Brain microvascular endothelial cell (primary cell): ENCODE measurements around the gene SPZ1.

Experiments used
- DNase-seq: peaks from one replicate; pipeline ENCODE4 v3.0.0-alpha.2; 2020
- H3K27ac ChIP-seq: fragments of 250-450 bp; sonication (Bioruptor Pico); 2 replicates; pipeline ENCODE4 v1.5.1; 2020; ENCODE audit warnings: mild to moderate bottlenecking, moderate library complexity
- H3K27me3 ChIP-seq: fragments of 250-450 bp; sonication (Bioruptor Pico); replicated peaks from 2 replicates; pipeline ENCODE4 v1.5.1; 2020; ENCODE audit warnings: mild to moderate bottlenecking
- H3K36me3 ChIP-seq: fragments of 250-450 bp; sonication (Bioruptor Pico); replicated peaks from 2 replicates; pipeline ENCODE4 v1.5.1; 2020; ENCODE audit warnings: mild to moderate bottlenecking
- H3K4me3 ChIP-seq: 2 replicates; pipeline ENCODE4 v1.5.1; 2011; ENCODE audit warnings: low read depth, mild to moderate bottlenecking, control low read depth, low read length, moderate library complexity
- in situ Hi-C: cut with HindIII; loops from 2 replicates; pipeline ENCODE4 v1.10.0; 2017; ENCODE audit warnings: low sequenced_read_pairs, low pct_ligation_motif_present
- TF ChIP-seq, protein P1 (sequence below): IDR thresholded peaks from 2 replicates; pipeline ENCODE4 v1.5.1; 2011; ENCODE audit warnings: low read depth, mild to moderate bottlenecking, moderate library complexity, low read length, control low read depth, inconsistent platforms; ENCODE audit errors: missing control alignments

The SPZ1 gene

DNA sequence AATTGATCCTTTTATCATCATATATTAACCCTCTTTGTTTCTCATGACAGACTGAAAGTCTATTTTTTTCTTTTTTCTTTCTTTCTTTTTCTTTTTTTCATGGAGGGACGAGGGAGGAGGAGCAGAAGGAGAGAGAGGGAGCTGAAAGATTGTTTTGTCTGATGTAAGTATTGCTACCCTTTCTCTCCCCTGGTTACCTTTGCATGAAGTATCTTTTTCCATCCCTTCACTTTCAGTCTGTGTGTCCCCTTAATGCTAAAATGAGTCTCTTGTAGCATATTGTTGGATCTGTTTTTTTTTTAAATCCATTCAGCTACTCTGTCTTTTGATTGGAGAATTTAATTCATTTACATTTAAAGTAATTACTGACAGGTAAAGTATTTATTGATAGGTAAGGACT is 36.4 kb upstream of the SPZ1 start:
- TF ChIP-seq, protein P1, sequence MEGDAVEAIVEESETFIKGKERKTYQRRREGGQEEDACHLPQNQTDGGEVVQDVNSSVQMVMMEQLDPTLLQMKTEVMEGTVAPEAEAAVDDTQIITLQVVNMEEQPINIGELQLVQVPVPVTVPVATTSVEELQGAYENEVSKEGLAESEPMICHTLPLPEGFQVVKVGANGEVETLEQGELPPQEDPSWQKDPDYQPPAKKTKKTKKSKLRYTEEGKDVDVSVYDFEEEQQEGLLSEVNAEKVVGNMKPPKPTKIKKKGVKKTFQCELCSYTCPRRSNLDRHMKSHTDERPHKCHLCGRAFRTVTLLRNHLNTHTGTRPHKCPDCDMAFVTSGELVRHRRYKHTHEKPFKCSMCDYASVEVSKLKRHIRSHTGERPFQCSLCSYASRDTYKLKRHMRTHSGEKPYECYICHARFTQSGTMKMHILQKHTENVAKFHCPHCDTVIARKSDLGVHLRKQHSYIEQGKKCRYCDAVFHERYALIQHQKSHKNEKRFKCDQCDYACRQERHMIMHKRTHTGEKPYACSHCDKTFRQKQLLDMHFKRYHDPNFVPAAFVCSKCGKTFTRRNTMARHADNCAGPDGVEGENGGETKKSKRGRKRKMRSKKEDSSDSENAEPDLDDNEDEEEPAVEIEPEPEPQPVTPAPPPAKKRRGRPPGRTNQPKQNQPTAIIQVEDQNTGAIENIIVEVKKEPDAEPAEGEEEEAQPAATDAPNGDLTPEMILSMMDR = no peak
- in situ Hi-C loops = no loop called here
- no peaks in the 10 kb centered on the region for H3K36me3 ChIP-seq
- no peak overlapping the region for H3K4me3 ChIP-seq
- DNase-seq = no peak
- H3K27me3 ChIP-seq = no peaks in the 10 kb centered on the region
- H3K27ac ChIP-seq = no peak overlapping the region

DNA sequence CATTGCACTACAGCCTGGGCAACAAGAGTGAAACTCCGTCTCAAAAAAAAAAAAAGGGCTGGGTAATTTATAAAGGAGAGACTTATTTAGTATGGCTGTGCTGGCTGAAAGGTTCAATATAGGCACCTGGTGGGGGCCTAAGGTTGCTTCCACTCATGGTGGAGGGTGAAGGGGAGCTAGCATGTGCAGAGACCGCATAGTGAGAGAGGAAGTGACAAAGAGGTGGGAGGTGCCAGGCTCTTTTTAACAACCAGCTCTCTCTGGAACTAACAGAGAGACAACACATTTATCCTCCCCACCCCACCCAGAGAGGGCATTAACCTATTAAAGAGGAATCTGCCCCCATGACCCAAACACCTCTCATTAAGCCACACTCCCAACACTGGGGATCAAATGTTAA is 35.1 kb upstream of the SPZ1 start:
- in situ Hi-C loops = no loop called here
- H3K27ac ChIP-seq = no peak overlapping the region
- H3K4me3 ChIP-seq = no peak overlapping the region
- H3K27me3 ChIP-seq = no peaks in the 10 kb centered on the region
- H3K36me3 ChIP-seq = no peaks in the 10 kb centered on the region
- TF ChIP-seq, protein P1 = no peak
- no peak for DNase-seq

DNA sequence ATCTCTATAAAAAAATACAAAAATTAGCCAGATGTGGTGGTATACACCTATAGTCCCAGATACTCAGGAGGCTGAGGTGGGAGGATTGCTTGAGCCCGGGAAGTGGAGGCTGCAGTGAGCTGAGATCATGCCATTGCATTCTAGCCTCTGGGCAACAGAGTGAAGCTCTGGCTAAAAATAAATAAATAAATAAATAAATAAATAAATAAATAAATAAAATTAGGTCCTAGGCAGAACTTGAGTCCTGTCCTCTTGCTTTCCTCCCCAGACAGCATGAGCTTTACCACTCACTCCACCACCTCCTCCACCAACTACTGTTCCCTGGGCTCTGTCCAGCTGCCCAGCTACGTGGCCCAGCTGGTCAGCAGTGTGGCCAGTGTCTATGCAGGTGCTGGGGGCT is 31.6 kb upstream of the SPZ1 start:
- no peaks in the 10 kb centered on the region for H3K36me3 ChIP-seq
- no peaks in the 10 kb centered on the region for H3K27me3 ChIP-seq
- no peak overlapping the region for H3K27ac ChIP-seq
- no peak for DNase-seq
- in situ Hi-C loops = no loop called here
- TF ChIP-seq, protein P1 = no peak
- no peak overlapping the region for H3K4me3 ChIP-seq

DNA sequence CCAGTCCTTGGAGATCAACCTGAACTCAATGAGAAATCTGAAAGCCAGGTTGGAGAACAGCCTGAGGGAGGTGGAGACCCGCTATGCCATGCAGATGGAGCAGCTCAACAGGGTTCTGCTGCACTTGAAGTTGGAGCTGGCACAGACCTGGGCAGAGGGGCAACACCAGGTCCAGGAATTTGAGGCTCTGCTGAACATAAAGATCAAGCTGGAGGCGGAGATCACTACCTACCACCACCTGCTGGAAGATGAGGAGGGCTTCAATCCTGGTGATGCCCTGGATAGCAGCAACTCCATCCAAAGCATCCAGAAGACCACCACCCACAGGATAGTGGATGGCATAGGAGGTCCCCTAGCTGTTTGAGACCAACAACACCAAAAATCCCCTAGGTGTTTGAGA is 30.5 kb upstream of the SPZ1 start:
- H3K27me3 ChIP-seq = no peaks in the 10 kb centered on the region
- no peaks in the 10 kb centered on the region for H3K36me3 ChIP-seq
- no peak for DNase-seq
- in situ Hi-C loops = no loop called here
- TF ChIP-seq, protein P1 = no peak
- no peak overlapping the region for H3K27ac ChIP-seq
- H3K4me3 ChIP-seq = no peak overlapping the region

DNA sequence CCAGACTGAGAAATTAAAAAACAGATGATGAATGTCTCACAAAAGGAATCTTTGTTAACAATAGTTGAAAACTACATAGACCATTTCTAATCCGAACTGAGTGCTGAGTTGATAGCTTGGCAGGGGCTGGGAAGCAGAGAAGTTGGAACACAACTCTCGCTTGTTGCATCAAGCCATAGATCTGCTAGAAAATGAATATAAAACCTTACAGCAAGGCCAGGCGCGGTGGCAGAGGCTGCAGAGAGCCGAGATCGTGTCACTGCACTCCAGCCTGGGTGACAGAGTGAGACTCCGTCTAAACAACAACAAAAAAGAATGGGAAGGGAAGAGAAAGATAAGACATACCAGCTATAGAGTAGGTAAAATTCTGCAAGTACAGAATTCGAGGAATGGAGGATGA is 28.0 kb upstream of the SPZ1 start:
- Histone ChIP-seq H3K27me3 (no peaks in the 10 kb centered on the region), H3K36me3 (no peaks in the 10 kb centered on the region), H3K27ac (no peak overlapping the region), H3K4me3 (no peak overlapping the region)
- DNase-seq = no peak
- in situ Hi-C loops = no loop called here
- TF ChIP-seq, protein P1 = no peak

DNA sequence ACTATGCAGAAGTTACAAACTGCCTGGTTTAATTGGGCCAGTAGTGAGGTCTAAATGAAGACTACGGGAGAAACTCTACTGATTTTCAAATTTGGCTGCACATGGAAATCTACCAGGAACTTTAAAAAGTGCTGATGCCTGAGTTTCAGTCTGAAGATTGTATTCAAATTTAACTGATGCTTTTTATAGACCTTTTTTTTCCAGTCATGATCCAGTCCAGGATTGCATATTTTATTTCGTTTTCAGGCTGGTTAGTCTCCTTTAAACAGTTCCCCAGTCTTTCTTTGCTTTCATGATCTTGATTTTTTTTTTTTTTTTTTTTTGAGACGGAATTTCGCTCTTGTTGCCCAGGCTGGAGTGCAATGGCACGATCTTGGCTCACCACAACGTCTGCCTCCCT is 23.7 kb upstream of the SPZ1 start:
- TF ChIP-seq, protein P1 = no peak
- no peak for DNase-seq
- no peak overlapping the region for H3K4me3 ChIP-seq

More for the DNA sequence above, 23.7 kb upstream of the SPZ1 start:
- H3K27ac ChIP-seq = no peak overlapping the region
- H3K36me3 ChIP-seq = no peaks in the 10 kb centered on the region
- no peaks in the 10 kb centered on the region for H3K27me3 ChIP-seq
- in situ Hi-C loops = no loop called here
